Mesendoderm (in vitro differentiated cells): Measurements from ENCODE around the gene EML4.

Experiments
- DNase-seq: peaks from one replicate; pipeline ENCODE4 v3.0.0; 2013
- H2AK5ac ChIP-seq: 2 replicates; pipeline ENCODE4 v1.6.1; 2013; ENCODE audit warnings: low read length, inconsistent platforms
- H2BK120ac ChIP-seq: 2 replicates; pipeline ENCODE4 v1.6.1; 2013; ENCODE audit warnings: low read depth, mild to moderate bottlenecking, low read length, moderate library complexity, mixed read lengths
- H2BK15ac ChIP-seq: replicated peaks from 2 replicates; pipeline ENCODE4 v1.6.1; 2013; ENCODE audit warnings: low read depth, mild to moderate bottlenecking, moderate library complexity
- H2BK5ac ChIP-seq: 2 replicates; pipeline ENCODE4 v1.6.1; 2013; ENCODE audit warnings: low read length, inconsistent platforms
- H3K18ac ChIP-seq: 2 replicates; pipeline ENCODE4 v1.6.1; 2013; ENCODE audit warnings: mild to moderate bottlenecking, low read length, mixed read lengths
- H3K23ac ChIP-seq: one replicate; pipeline ENCODE4 v1.6.1; 2013; ENCODE audit warnings: low read length
- H3K27ac ChIP-seq: 2 replicates; pipeline ENCODE4 v1.5.1; 2013; ENCODE audit warnings: low read depth, mild to moderate bottlenecking, inconsistent platforms, low read length, moderate library complexity
- H3K27me3 ChIP-seq: 2 replicates; pipeline ENCODE4 v1.6.1; 2013; ENCODE audit warnings: low read length, control low read depth, mild to moderate bottlenecking, inconsistent platforms; ENCODE audit not compliant: insufficient read depth, poor library complexity
- H3K36me3 ChIP-seq: 2 replicates; pipeline ENCODE4 v1.6.1; 2013; ENCODE audit warnings: low read length, inconsistent platforms; ENCODE audit not compliant: control insufficient read depth, insufficient read depth
- H3K4ac ChIP-seq: one replicate; pipeline ENCODE4 v1.6.1; 2013; ENCODE audit warnings: low read depth, mild to moderate bottlenecking, low read length, moderate library complexity
- H3K4me1 ChIP-seq: 2 replicates; pipeline ENCODE4 v1.6.1; 2013; ENCODE audit warnings: low read depth, low read length, inconsistent platforms; ENCODE audit not compliant: control insufficient read depth
- H3K4me2 ChIP-seq: 2 replicates; pipeline ENCODE4 v1.6.1; 2013; ENCODE audit warnings: low read length
- H3K4me3 ChIP-seq: 2 replicates; pipeline ENCODE4 v1.5.1; 2013; ENCODE audit warnings: mild to moderate bottlenecking, low read length
- H3K56ac ChIP-seq: one replicate; pipeline ENCODE4 v1.6.1; 2013; ENCODE audit warnings: low read length
- H3K79me1 ChIP-seq: 2 replicates; pipeline ENCODE4 v1.6.1; 2013; ENCODE audit warnings: low read length, inconsistent platforms
- H3K79me2 ChIP-seq: 2 replicates; pipeline ENCODE4 v1.6.1; 2013; ENCODE audit warnings: mild to moderate bottlenecking, low read length; ENCODE audit not compliant: control insufficient read depth, insufficient read depth
- H3K9ac ChIP-seq: 2 replicates; pipeline ENCODE4 v1.6.1; 2013; ENCODE audit warnings: low read length, inconsistent platforms
- H4K5ac ChIP-seq: one replicate; pipeline ENCODE4 v1.6.1; 2013; ENCODE audit warnings: low read length
- H4K8ac ChIP-seq: one replicate; pipeline ENCODE4 v1.6.1; 2013; ENCODE audit warnings: low read depth, mild to moderate bottlenecking, control low read depth, low read length, moderate library complexity
- WGBS: extraction: QIAGEN DNeasy Blood & Tissue Kit; methylation state at CpG from one replicate; pipeline ENCODE4 v1.1.7; 2013; ENCODE audit warnings: low lambda C conversion rate, missing lambda C conversion rate; ENCODE audit not compliant: insufficient coverage; ENCODE audit errors: extremely low coverage; 5-methylcytosine and 5-hydroxymethylcytosine counted together

EML4 gene

DNA sequence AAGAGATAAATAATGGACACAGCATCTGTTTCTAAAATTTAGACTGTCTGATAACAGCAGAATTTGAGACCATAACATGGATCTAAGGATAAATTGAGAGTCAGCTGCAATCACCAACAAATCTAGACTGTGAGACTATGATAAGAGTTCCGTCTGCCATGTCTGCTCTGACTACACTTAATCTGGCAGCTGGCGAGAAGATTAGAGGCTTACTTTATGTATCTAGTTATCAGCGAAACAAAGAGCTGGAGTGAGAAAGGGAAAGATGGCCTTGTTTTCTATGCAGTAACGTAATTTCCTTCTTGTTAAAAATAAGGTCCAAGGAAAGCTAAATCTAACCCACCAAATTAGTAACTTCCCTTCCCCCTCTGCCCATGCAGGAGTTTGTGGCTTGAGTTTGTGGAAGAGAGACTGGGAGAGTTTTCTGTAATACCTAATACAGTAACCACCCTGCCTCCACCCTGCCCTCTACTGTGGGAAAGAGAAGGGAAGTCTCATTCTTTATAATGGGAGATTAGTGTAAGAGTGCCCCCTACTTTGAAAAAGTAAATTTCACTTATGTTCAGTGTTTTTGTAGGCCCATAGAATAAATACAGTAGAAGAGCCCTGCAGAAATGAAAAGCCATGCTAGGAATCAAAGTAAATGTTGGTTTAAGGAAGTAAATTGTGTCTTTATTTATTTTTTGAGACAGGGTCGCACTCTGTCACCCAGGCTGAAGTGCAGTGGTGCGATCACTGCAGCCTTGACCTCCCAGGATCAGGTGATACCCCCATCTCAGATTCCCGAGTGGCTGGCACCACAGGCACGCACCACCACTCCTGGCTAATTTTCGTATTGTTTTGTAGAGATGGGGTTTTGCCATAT is 27.5 kb downstream of the EML4 start:
- H3K4me3 ChIP-seq = no peak overlapping the region
- peak overlapping the region; percentile 27 for H3K27ac ChIP-seq

DNA sequence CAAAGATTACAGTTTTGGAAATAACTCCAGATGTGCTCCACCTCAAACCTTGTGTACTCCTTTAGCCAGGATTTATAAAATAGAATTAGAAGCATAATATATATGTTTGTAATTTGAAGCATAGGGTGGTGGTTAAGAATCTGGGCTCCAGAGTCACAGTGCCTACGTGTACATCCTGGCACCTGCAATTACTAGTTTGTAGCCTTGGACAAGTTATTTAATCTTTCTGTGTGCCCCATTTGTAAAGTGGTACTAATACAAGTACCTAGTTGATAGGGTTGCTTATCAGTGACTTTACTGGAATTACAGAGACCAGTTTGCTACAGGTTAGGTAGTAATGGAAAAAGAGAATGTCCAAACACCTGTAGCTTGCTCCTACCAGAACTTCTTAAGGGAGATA is 28.6 kb downstream of the EML4 start:
- Histone ChIP-seq H3K4me2 (no peak overlapping the region), H4K5ac (no peak overlapping the region), H3K4ac (no peak overlapping the region), H2AK5ac (no peak overlapping the region), H2BK120ac (no peak overlapping the region), H3K79me2 (peaks cover 37% of the 10 kb centered on the region), H3K56ac (no peak overlapping the region), H3K9ac (no peak overlapping the region), H3K36me3 (no peaks in the 10 kb centered on the region), H3K4me3 (no peak overlapping the region), H3K4me1 (peaks cover 3% of the 10 kb centered on the region), H3K23ac (no peak overlapping the region), H3K79me1 (peaks cover 20% of the 10 kb centered on the region), H3K18ac (no peak overlapping the region), H3K27me3 (no peaks in the 10 kb centered on the region), H4K8ac (no peak overlapping the region), H2BK5ac (no peak overlapping the region), H2BK15ac (no peak overlapping the region), H3K27ac (no peak overlapping the region)
- no CpG with 5 or more reads among the region's 1 CpG for WGBS
- DNase-seq = no peak

More for the DNA sequence above, 27.5 kb downstream of the EML4 start:
- Histone ChIP-seq H3K27me3 (no peaks in the 10 kb centered on the region), H2BK120ac (no peak overlapping the region), H4K8ac (no peak overlapping the region), H3K4me2 (no peak overlapping the region), H3K4ac (no peak overlapping the region), H2BK5ac (peak overlapping the region; percentile 30), H4K5ac (no peak overlapping the region), H2BK15ac (peak overlapping the region; percentile 45), H3K79me2 (peaks cover 36% of the 10 kb centered on the region), H3K36me3 (no peaks in the 10 kb centered on the region), H2AK5ac (no peak overlapping the region), H3K79me1 (peaks cover 16% of the 10 kb centered on the region), H3K9ac (peak overlapping the region; percentile 29), H3K56ac (peak overlapping the region; percentile 73), H3K18ac (peak overlapping the region; percentile 1), H3K4me1 (peaks cover 4% of the 10 kb centered on the region), H3K23ac (no peak overlapping the region)
- no CpG with 5 or more reads among the region's 9 CpGs for WGBS
- DNase-seq = peak; percentile 93

GRCh38 chr2:42198466-42198865 is 29.3 kb downstream of the EML4 start:
- H3K27me3 ChIP-seq = no peaks in the 10 kb centered on the region
- H4K5ac ChIP-seq = no peak overlapping the region
- peaks cover 2% of the 10 kb centered on the region for H3K4me1 ChIP-seq
- no peak overlapping the region for H3K18ac ChIP-seq
- no peak overlapping the region for H3K27ac ChIP-seq
- no peak overlapping the region for H3K23ac ChIP-seq
- H3K56ac ChIP-seq = no peak overlapping the region
- no peak overlapping the region for H2BK15ac ChIP-seq
- H2BK5ac ChIP-seq = no peak overlapping the region
- no peak overlapping the region for H3K4me3 ChIP-seq
- H2AK5ac ChIP-seq = no peak overlapping the region
- no peak overlapping the region for H3K4me2 ChIP-seq
- no peak overlapping the region for H4K8ac ChIP-seq
- no peak for DNase-seq
- no peak overlapping the region for H2BK120ac ChIP-seq
- H3K4ac ChIP-seq = no peak overlapping the region
- peaks cover 34% of the 10 kb centered on the region for H3K79me2 ChIP-seq
- no peak overlapping the region for H3K9ac ChIP-seq
- no peaks in the 10 kb centered on the region for H3K36me3 ChIP-seq
- peaks cover 18% of the 10 kb centered on the region for H3K79me1 ChIP-seq

- Histone ChIP-seq H2BK15ac (no peak overlapping the region), H3K18ac (no peak overlapping the region), H2BK120ac (no peak overlapping the region), H3K4ac (no peak overlapping the region), H3K23ac (no peak overlapping the region), H3K4me3 (no peak overlapping the region), H2BK5ac (no peak overlapping the region), H2AK5ac (no peak overlapping the region), H3K36me3 (no peaks in the 10 kb centered on the region), H3K4me1 (peaks cover 2% of the 10 kb centered on the region), H3K9ac (no peak overlapping the region), H4K8ac (no peak overlapping the region), H3K4me2 (no peak overlapping the region), H3K56ac (no peak overlapping the region), H3K79me2 (peaks cover 34% of the 10 kb centered on the region), H4K5ac (no peak overlapping the region), H3K27me3 (no peaks in the 10 kb centered on the region), H3K79me1 (peaks cover 18% of the 10 kb centered on the region), H3K27ac (no peak overlapping the region)
- WGBS = 100% methylated on average over 1 of the region's 2 CpGs
- DNase-seq = no peak
Observed at GRCh38 chr2:42199002-42199401, 29.8 kb downstream of the EML4 start.

DNA sequence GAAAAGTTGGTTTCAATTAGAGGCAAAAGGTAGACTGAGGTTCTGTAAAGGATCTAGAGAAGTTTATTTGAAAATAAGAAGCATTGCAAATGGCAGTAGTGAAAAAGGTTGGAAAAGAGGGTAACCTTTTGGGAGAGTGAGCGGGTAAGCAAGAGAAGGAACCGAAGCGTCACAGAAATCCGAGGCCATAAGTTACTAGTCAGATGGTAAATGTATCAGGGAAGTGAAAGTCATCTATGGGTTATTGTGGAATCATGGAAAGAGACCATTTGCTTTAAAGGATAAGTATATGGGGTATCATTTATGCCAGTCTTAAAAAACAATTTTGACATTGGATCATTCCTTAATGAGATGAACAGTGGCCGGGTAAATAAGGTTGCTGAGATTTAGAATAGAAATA is 30.5 kb downstream of the EML4 start:
- H3K4me3 ChIP-seq = no peak overlapping the region
- H3K79me2 ChIP-seq = peaks cover 31% of the 10 kb centered on the region
- no peak overlapping the region for H2BK15ac ChIP-seq
- no peak overlapping the region for H2BK120ac ChIP-seq
- H3K4me2 ChIP-seq = no peak overlapping the region
- peaks cover 18% of the 10 kb centered on the region for H3K79me1 ChIP-seq
- no peaks in the 10 kb centered on the region for H3K27me3 ChIP-seq
- DNase-seq = no peak
- H3K36me3 ChIP-seq = no peaks in the 10 kb centered on the region
- H3K56ac ChIP-seq = no peak overlapping the region
- peaks cover 2% of the 10 kb centered on the region for H3K4me1 ChIP-seq
- H3K23ac ChIP-seq = no peak overlapping the region
- WGBS = no CpG with 5 or more reads among the region's 5 CpGs
- H3K9ac ChIP-seq = no peak overlapping the region
- no peak overlapping the region for H2BK5ac ChIP-seq
- no peak overlapping the region for H3K18ac ChIP-seq
- no peak overlapping the region for H4K8ac ChIP-seq
- no peak overlapping the region for H4K5ac ChIP-seq
- no peak overlapping the region for H3K27ac ChIP-seq
- no peak overlapping the region for H3K4ac ChIP-seq
- no peak overlapping the region for H2AK5ac ChIP-seq
